ENCODE data around the gene PDE1C. TPM values are rescaled to one million over a fixed set of nuclear protein-coding genes. Genes with fewer than 3 reads are reported as not detected.

The PDE1C gene
- total and polyA plus RNA-seq, 5 donors from 2014 or later, result not detected

- no peaks in the 10 kb centered on the region for H3K36me3 ChIP-seq (ENCODE audit: control insufficient read depth, insufficient read depth, low read length)
- no peaks in the 10 kb centered on the region for H3K27me3 Mint-ChIP-seq
- no peaks in the 10 kb centered on the region for H3K36me3 Mint-ChIP-seq
- H3K27me3 ChIP-seq (ENCODE audit: control insufficient read depth, insufficient read depth, low read length), result no peaks in the 10 kb centered on the region
- no peak overlapping the region for H3K27ac ChIP-seq (ENCODE audit: insufficient read depth, low read length, poor library complexity, severe bottlenecking)
- no peak overlapping the region for H3K4me3 ChIP-seq (ENCODE audit: low read depth, low read length)
- peaks cover 0 to 9% (median 4%) of the 10 kb centered on the region in 7 donors for H3K9me3 Mint-ChIP-seq
- DNase-seq (no peak), ATAC-seq (ENCODE audit: low read depth in 2 of 2) (no peak)
- H3K4me1 ChIP-seq (ENCODE audit: control insufficient read depth, insufficient read depth, low read length, poor library complexity, severe bottlenecking), result no peaks in the 10 kb centered on the region
- no peak overlapping the region for H3K4me3 Mint-ChIP-seq
- no peaks in the 10 kb centered on the region for H3K9me3 ChIP-seq (ENCODE audit: control insufficient read depth in 2 of 2, low read length in 2 of 2)
- H3K4me1 Mint-ChIP-seq, result no peaks in the 10 kb centered on the region
- H3K27ac Mint-ChIP-seq, result no peak overlapping the region
Measured at GRCh38 chr7:32037650-32038198, 32.5 kb downstream of the PDE1C start.

- DNase-seq (peak in 1 of 3 donors; percentile 10), ATAC-seq (ENCODE audit: low read depth in 2 of 2) (no peak)
- H3K36me3 ChIP-seq (ENCODE audit: control insufficient read depth, insufficient read depth, low read length), result no peaks in the 10 kb centered on the region
- no peak overlapping the region for H3K4me3 ChIP-seq (ENCODE audit: low read depth, low read length)
- Mint-ChIP-seq H3K36me3 (no peaks in the 10 kb centered on the region), H3K27me3 (no peaks in the 10 kb centered on the region), H3K9me3 (peaks cover 0 to 11% (median 4%) of the 10 kb centered on the region in 7 donors), H3K27ac (no peak overlapping the region), H3K4me3 (no peak overlapping the region), H3K4me1 (no peaks in the 10 kb centered on the region)
- no peak overlapping the region for H3K27ac ChIP-seq (ENCODE audit: insufficient read depth, low read length, poor library complexity, severe bottlenecking)
- H3K9me3 ChIP-seq (ENCODE audit: control insufficient read depth in 2 of 2, low read length in 2 of 2), result no peaks in the 10 kb centered on the region
- no peaks in the 10 kb centered on the region for H3K27me3 ChIP-seq (ENCODE audit: control insufficient read depth, insufficient read depth, low read length)
- no peaks in the 10 kb centered on the region for H3K4me1 ChIP-seq (ENCODE audit: control insufficient read depth, insufficient read depth, low read length, poor library complexity, severe bottlenecking)
Measured at GRCh38 chr7:32036557-32036956, 33.6 kb downstream of the PDE1C start.

GRCh38 chr7:32034052-32034451 lies 36.2 kb downstream of the PDE1C start:
- Histone ChIP-seq H3K36me3 (ENCODE audit: control insufficient read depth, insufficient read depth, low read length) (no peaks in the 10 kb centered on the region), H3K27ac (ENCODE audit: insufficient read depth, low read length, poor library complexity, severe bottlenecking) (no peak overlapping the region), H3K27me3 (ENCODE audit: control insufficient read depth, insufficient read depth, low read length) (no peaks in the 10 kb centered on the region), H3K4me1 (ENCODE audit: control insufficient read depth, insufficient read depth, low read length, poor library complexity, severe bottlenecking) (no peaks in the 10 kb centered on the region), H3K9me3 (ENCODE audit: control insufficient read depth in 2 of 2, low read length in 2 of 2) (no peaks in the 10 kb centered on the region), H3K4me3 (ENCODE audit: low read depth, low read length) (no peak overlapping the region)
- DNase-seq (no peak), ATAC-seq (ENCODE audit: low read depth in 2 of 2) (no peak)
- H3K27ac Mint-ChIP-seq, result no peak overlapping the region
- no peak overlapping the region for H3K4me3 Mint-ChIP-seq
- no peaks in the 10 kb centered on the region for H3K27me3 Mint-ChIP-seq
- H3K4me1 Mint-ChIP-seq, result no peaks in the 10 kb centered on the region
- H3K9me3 Mint-ChIP-seq, result peaks cover 0 to 13% (median 5%) of the 10 kb centered on the region in 7 donors
- H3K36me3 Mint-ChIP-seq, result no peaks in the 10 kb centered on the region

GRCh38 chr7:32033006-32033405 lies 37.2 kb downstream of the PDE1C start:
- ATAC-seq (ENCODE audit: low read depth in 2 of 2) (no peak), DNase-seq (no peak)
- H3K9me3 Mint-ChIP-seq, result peaks cover 0 to 13% (median 5%) of the 10 kb centered on the region in 7 donors
- Histone ChIP-seq H3K4me3 (ENCODE audit: low read depth, low read length) (no peak overlapping the region), H3K4me1 (ENCODE audit: control insufficient read depth, insufficient read depth, low read length, poor library complexity, severe bottlenecking) (no peaks in the 10 kb centered on the region), H3K27ac (ENCODE audit: insufficient read depth, low read length, poor library complexity, severe bottlenecking) (no peak overlapping the region), H3K9me3 (ENCODE audit: control insufficient read depth in 2 of 2, low read length in 2 of 2) (no peaks in the 10 kb centered on the region), H3K27me3 (ENCODE audit: control insufficient read depth, insufficient read depth, low read length) (no peaks in the 10 kb centered on the region), H3K36me3 (ENCODE audit: control insufficient read depth, insufficient read depth, low read length) (no peaks in the 10 kb centered on the region)
- no peak overlapping the region for H3K27ac Mint-ChIP-seq
- H3K4me3 Mint-ChIP-seq, result no peak overlapping the region
- no peaks in the 10 kb centered on the region for H3K4me1 Mint-ChIP-seq
- no peaks in the 10 kb centered on the region for H3K27me3 Mint-ChIP-seq
- no peaks in the 10 kb centered on the region for H3K36me3 Mint-ChIP-seq

GRCh38 chr7:32032211-32032610 lies 38.0 kb downstream of the PDE1C start:
- no peaks in the 10 kb centered on the region for H3K4me1 Mint-ChIP-seq
- Histone ChIP-seq H3K27me3 (ENCODE audit: control insufficient read depth, insufficient read depth, low read length) (no peaks in the 10 kb centered on the region), H3K36me3 (ENCODE audit: control insufficient read depth, insufficient read depth, low read length) (no peaks in the 10 kb centered on the region), H3K27ac (ENCODE audit: insufficient read depth, low read length, poor library complexity, severe bottlenecking) (no peak overlapping the region), H3K4me1 (ENCODE audit: control insufficient read depth, insufficient read depth, low read length, poor library complexity, severe bottlenecking) (no peaks in the 10 kb centered on the region), H3K4me3 (ENCODE audit: low read depth, low read length) (no peak overlapping the region), H3K9me3 (ENCODE audit: control insufficient read depth in 2 of 2, low read length in 2 of 2) (no peaks in the 10 kb centered on the region)
- no peak for DNase-seq
- no peaks in the 10 kb centered on the region for H3K27me3 Mint-ChIP-seq
- no peak overlapping the region for H3K27ac Mint-ChIP-seq
- no peaks in the 10 kb centered on the region for H3K36me3 Mint-ChIP-seq
- peaks cover 1 to 13% (median 5%) of the 10 kb centered on the region in 7 donors for H3K9me3 Mint-ChIP-seq
- ATAC-seq (ENCODE audit: low read depth in 2 of 2), result no peak
- H3K4me3 Mint-ChIP-seq, result no peak overlapping the region

GRCh38 chr7:32030904-32031692 lies 39.1 kb downstream of the PDE1C start:
- no peaks in the 10 kb centered on the region for H3K36me3 Mint-ChIP-seq
- Histone ChIP-seq H3K27ac (ENCODE audit: insufficient read depth, low read length, poor library complexity, severe bottlenecking) (no peak overlapping the region), H3K4me1 (ENCODE audit: control insufficient read depth, insufficient read depth, low read length, poor library complexity, severe bottlenecking) (no peaks in the 10 kb centered on the region), H3K36me3 (ENCODE audit: control insufficient read depth, insufficient read depth, low read length) (no peaks in the 10 kb centered on the region), H3K27me3 (ENCODE audit: control insufficient read depth, insufficient read depth, low read length) (no peaks in the 10 kb centered on the region), H3K4me3 (ENCODE audit: low read depth, low read length) (no peak overlapping the region), H3K9me3 (ENCODE audit: control insufficient read depth in 2 of 2, low read length in 2 of 2) (no peaks in the 10 kb centered on the region)
- no peak for ATAC-seq (ENCODE audit: low read depth in 2 of 2)
- no peak overlapping the region for H3K27ac Mint-ChIP-seq
- no peaks in the 10 kb centered on the region for H3K27me3 Mint-ChIP-seq
- DNase-seq, result no peak
- H3K4me1 Mint-ChIP-seq, result no peaks in the 10 kb centered on the region
- H3K4me3 Mint-ChIP-seq, result no peak overlapping the region
- H3K9me3 Mint-ChIP-seq, result peaks cover 1 to 10% (median 5%) of the 10 kb centered on the region in 7 donors

GRCh38 chr7:32026083-32026425 lies 44.2 kb downstream of the PDE1C start:
- H3K4me1 ChIP-seq (ENCODE audit: control insufficient read depth, insufficient read depth, low read length, poor library complexity, severe bottlenecking), result no peaks in the 10 kb centered on the region
- H3K27me3 Mint-ChIP-seq, result no peaks in the 10 kb centered on the region
- no peak overlapping the region for H3K4me3 Mint-ChIP-seq
- H3K27me3 ChIP-seq (ENCODE audit: control insufficient read depth, insufficient read depth, low read length), result no peaks in the 10 kb centered on the region
- no peak for DNase-seq
- no peaks in the 10 kb centered on the region for H3K4me1 Mint-ChIP-seq
- no peak overlapping the region for H3K4me3 ChIP-seq (ENCODE audit: low read depth, low read length)
- H3K36me3 ChIP-seq (ENCODE audit: control insufficient read depth, insufficient read depth, low read length), result no peaks in the 10 kb centered on the region
- ATAC-seq (ENCODE audit: low read depth in 2 of 2), result no peak
- no peak overlapping the region for H3K27ac Mint-ChIP-seq
- no peak overlapping the region for H3K27ac ChIP-seq (ENCODE audit: insufficient read depth, low read length, poor library complexity, severe bottlenecking)
- H3K9me3 ChIP-seq (ENCODE audit: control insufficient read depth in 2 of 2, low read length in 2 of 2), result no peaks in the 10 kb centered on the region
- H3K36me3 Mint-ChIP-seq, result no peaks in the 10 kb centered on the region
- peaks cover 1 to 5% (median 3%) of the 10 kb centered on the region in 7 donors for H3K9me3 Mint-ChIP-seq

Data from CD4-positive, CD25-positive, alpha-beta regulatory T cell (primary cell).